ENCODE measurements around the gene ANKRD35. TPM values are rescaled to one million over a fixed set of nuclear protein-coding genes. Genes with fewer than 3 reads are reported as not detected.
A peak's percentile ranks its signal among the peaks of the same experiment; 100 is the strongest.
"Not testable (repeated sequence)": the region's sequence is repeated elsewhere in the genome, so short reads cannot be mapped to it uniquely, and the experiment has no call there.

Gene ANKRD35
- total RNA-seq, 2 donors from 2014 or later: 0.29 to 0.56 TPM

GRCh38 chr1:145823565-145824498 lies 61.8 kb downstream of the ANKRD35 start, which contains the start of the genes POLR3C and RNF115:
Gene POLR3C (plus strand): TSS chr1:145824200. CDS start chr1:145825777, 1,577 bp downstream.
Gene RNF115 (minus strand): TSS chr1:145824095. CDS start chr1:145823873, 222 bp downstream.
- peak within 1 kb of the TSS; percentile 92 for H3K4me3 Mint-ChIP-seq
- peak within 1 kb of the TSS; percentile 96 for H3K27ac Mint-ChIP-seq

GRCh38 chr1:145822779-145823331 lies 62.8 kb downstream of the ANKRD35 start:
- H3K36me3 Mint-ChIP-seq (ENCODE audit: low read depth): peaks cover 24% of the 10 kb centered on the region
- not testable (repeated sequence) for H3K27ac Mint-ChIP-seq; ATAC-seq (replicated peaks); H3K9me3 Mint-ChIP-seq; H3K27me3 Mint-ChIP-seq
- H3K4me3 Mint-ChIP-seq: peak overlapping the region; percentile 92
- H3K4me1 Mint-ChIP-seq: peaks cover 11% of the 10 kb centered on the region

More at GRCh38 chr1:145823565-145824498, 61.8 kb downstream of the ANKRD35 start, which contains the start of the genes POLR3C and RNF115:
- H3K4me1 Mint-ChIP-seq: peaks cover 21% of the 10 kb centered on the region
- H3K27me3 Mint-ChIP-seq: no peaks in the 10 kb centered on the region
- peak; percentile 71 for ATAC-seq (replicated peaks)
- H3K9me3 Mint-ChIP-seq: no peaks in the 10 kb centered on the region
- peaks cover 34% of the 10 kb centered on the region for H3K36me3 Mint-ChIP-seq (ENCODE audit: low read depth)

- ATAC-seq (replicated peaks): peak; percentile 79
Observed at GRCh38 chr1:145818095-145818494, 67.6 kb downstream of the ANKRD35 start.

More at GRCh38 chr1:145818095-145818494, 67.6 kb downstream of the ANKRD35 start:
- H3K4me3 Mint-ChIP-seq; H3K27me3 Mint-ChIP-seq; H3K4me1 Mint-ChIP-seq; H3K36me3 Mint-ChIP-seq (ENCODE audit: low read depth); H3K9me3 Mint-ChIP-seq; H3K27ac Mint-ChIP-seq: not testable (repeated sequence)

Other genes with a start within 250 kb of the ANKRD35 start
- gene PDZK1, start 178.5 kb downstream of the ANKRD35 start, total RNA-seq: under 1 TPM in 1 of 2 donors, not detected in 1; 0.82 TPM
- not detected for gene CD160, start 166.4 kb downstream of the ANKRD35 start, total RNA-seq
- gene RNF115, start 61.8 kb downstream of the ANKRD35 start, total RNA-seq: 1 to 10 TPM; 7.9 to 9.3 TPM
- 10 to 100 TPM; 20.4 to 22.2 TPM for gene POLR3C, start 61.7 kb downstream of the ANKRD35 start, total RNA-seq
- gene NUDT17, start 40.2 kb downstream of the ANKRD35 start, total RNA-seq: 1 to 10 TPM; 2.3 to 2.7 TPM
- 10 to 100 TPM; 16.3 to 24.6 TPM for gene PIAS3, start 26.8 kb downstream of the ANKRD35 start, total RNA-seq
- gene ITGA10, start 24.2 kb upstream of the ANKRD35 start, total RNA-seq: 1 to 10 TPM; 1.6 to 2.9 TPM
- 10 to 100 TPM; 23.6 to 25.2 TPM for gene PEX11B, start 32.9 kb upstream of the ANKRD35 start, total RNA-seq
- gene RBM8A, start 41.6 kb upstream of the ANKRD35 start, total RNA-seq: 100 to 1,000 TPM; 222 to 275 TPM
- gene LIX1L, start 72.2 kb upstream of the ANKRD35 start, total RNA-seq: 10 to 100 TPM; 43.4 to 61.2 TPM
- 1 to 10 TPM; 4.6 to 4.8 TPM for gene ANKRD34A, start 78.7 kb upstream of the ANKRD35 start, total RNA-seq
- 10 to 100 TPM; 16.9 to 26.0 TPM for gene POLR3GL, start 78.8 kb upstream of the ANKRD35 start, total RNA-seq
- 100 to 1,000 TPM in 1 of 2 donors, 10 to 100 TPM in 1; 74.2 to 269 TPM for gene TXNIP, start 110.7 kb upstream of the ANKRD35 start, total RNA-seq
- gene HJV, start 135.9 kb upstream of the ANKRD35 start, total RNA-seq: not detected